Endothelial cell of umbilical vein (primary cell): ENCODE data around the gene PRIMA1. TPM values are rescaled to one million over a fixed set of nuclear protein-coding genes. Genes with fewer than 3 reads are reported as not detected.

Source experiments
- BruUV-seq: library from RNA; stranded (reverse); fragments of 400-500 nt; replicated peaks from 2 replicates; lab custom pipeline; 2021; lab: Mats Ljungman, UMichigan
- CTCF ChIA-PET: fragments of 300-600, 350-600 bp; sonication (Branson Sonifier 250); formaldehyde crosslinking; loops from one replicate; lab custom pipeline; 2021; ENCODE audit warnings: antibody characterized with exemption, inconsistent platforms; lab: Charles Lee
- POLR2A ChIA-PET: fragments of 300-600, 350-600 bp; sonication (Branson Sonifier 250); formaldehyde crosslinking; loops from one replicate; lab custom pipeline; 2021; ENCODE audit warnings: antibody characterized with exemption, inconsistent platforms; lab: Charles Lee
- DNase-seq: peaks from one replicate; pipeline ENCODE4 v3.0.0-alpha.2; 2011; ENCODE audit warnings: low read depth, low spot score
- FAIRE-seq: peaks from 2 replicates; lab custom pipeline; 2011; peaks lifted over from hg19 to GRCh38; lab: Jason Lieb, UNC
- H2AFZ ChIP-seq: 2 replicates; pipeline ENCODE4 v1.6.0; 2012; ENCODE audit warnings: low read depth, low read length, control low read depth, inconsistent platforms
- H3K27ac ChIP-seq: 2 replicates; pipeline ENCODE4 v1.5.1; 2011; ENCODE audit warnings: low read depth, mild to moderate bottlenecking, control low read depth, low read length, moderate library complexity; ENCODE audit not compliant: insufficient read depth
- H3K27me3 ChIP-seq, 2 experiments: 2 replicates each; pipeline versions ENCODE4 v1.6.0 to v1.6.1; 2011; ENCODE audit warnings: low read length in 2 of 2, mixed read lengths in 1 of 2; ENCODE audit not compliant: control insufficient read depth in 2 of 2, insufficient read depth in 2 of 2
- H3K36me3 ChIP-seq, 2 experiments: 2 replicates in 1 of 2; 3 replicates in 1 of 2; pipeline ENCODE4 v1.5.1; 2011; ENCODE audit warnings: low read length in 2 of 2, mild to moderate bottlenecking in 1 of 2, moderate library complexity in 1 of 2; ENCODE audit not compliant: control insufficient read depth in 2 of 2, insufficient read depth in 2 of 2; ENCODE audit errors: extremely low read depth in 1 of 2
- H3K4me1 ChIP-seq: 3 replicates; pipeline ENCODE4 v1.5.1; 2011; ENCODE audit warnings: mild to moderate bottlenecking, low read length; ENCODE audit not compliant: control insufficient read depth, insufficient read depth; ENCODE audit errors: extremely low read depth
- H3K4me2 ChIP-seq: 2 replicates; pipeline ENCODE4 v1.6.1; 2011; ENCODE audit warnings: low read length, control low read depth, mixed read lengths; ENCODE audit not compliant: insufficient read depth
- H3K4me3 ChIP-seq, 3 experiments: fragments of 200-600 bp in 1 of 3; sonication (generic), shearing (Covaris generic) in 1 of 3; replicated peaks in 1 of 3; 2 replicates each; pipeline ENCODE4 v1.5.1; 2011 to 2016; ENCODE audit warnings: control low read depth in 3 of 3, low read length in 3 of 3, mild to moderate bottlenecking in 2 of 3, inconsistent platforms in 1 of 3, low read depth in 1 of 3, moderate library complexity in 1 of 3; ENCODE audit not compliant: insufficient read depth in 1 of 3
- H3K79me2 ChIP-seq: 2 replicates; pipeline ENCODE4 v1.6.0; 2012; ENCODE audit warnings: low read length, inconsistent platforms; ENCODE audit not compliant: control insufficient read depth, insufficient read depth
- H3K9ac ChIP-seq: replicated peaks from 2 replicates; pipeline ENCODE3; 2011; ENCODE audit warnings: low read length, control low read depth; ENCODE audit not compliant: insufficient read depth; ENCODE audit errors: extremely low read depth
- H3K9me1 ChIP-seq: replicated peaks from 3 replicates; pipeline ENCODE4 v1.6.0; 2011; ENCODE audit warnings: mild to moderate bottlenecking, low read length; ENCODE audit not compliant: control insufficient read depth, insufficient read depth; ENCODE audit errors: extremely low read depth
- H3K9me3 ChIP-seq: replicated peaks from 2 replicates; pipeline ENCODE4 v1.5.1; 2012; ENCODE audit warnings: low read length, inconsistent platforms; ENCODE audit not compliant: control insufficient read depth, insufficient read depth
- H4K20me1 ChIP-seq: replicated peaks from 2 replicates; pipeline ENCODE3; 2011; ENCODE audit warnings: mild to moderate bottlenecking, low read length; ENCODE audit not compliant: control insufficient read depth, insufficient read depth; ENCODE audit errors: extremely low read depth
- EZH2 ChIP-seq: IDR thresholded peaks from 2 replicates; pipeline ENCODE4 v1.6.1; 2012; ENCODE audit warnings: borderline replicate concordance, low read depth, mild to moderate bottlenecking, moderate library complexity, low read length, inconsistent platforms; ENCODE audit not compliant: severe bottlenecking
- FOS ChIP-seq: IDR thresholded peaks from 2 replicates; pipeline ENCODE4 v1.6.1; 2011; ENCODE audit warnings: mild to moderate bottlenecking, low read length, moderate library complexity, borderline replicate concordance; ENCODE audit not compliant: insufficient read depth
- GATA2 ChIP-seq: IDR thresholded peaks from 2 replicates; pipeline ENCODE4 v1.7.0; 2011; ENCODE audit warnings: low read depth, mild to moderate bottlenecking, moderate library complexity, mixed read lengths, low read length; ENCODE audit not compliant: insufficient read length, insufficient read depth
- JUN ChIP-seq: IDR thresholded peaks from 2 replicates; pipeline ENCODE4 v1.6.1; 2011; ENCODE audit warnings: borderline replicate concordance, low read depth; ENCODE audit not compliant: insufficient read length, insufficient read depth
- MAX ChIP-seq: IDR thresholded peaks from 2 replicates; pipeline ENCODE4 v1.6.1; 2011; ENCODE audit not compliant: insufficient read depth, insufficient read length
- MYC ChIP-seq: IDR thresholded peaks from one replicate; pipeline ENCODE4 v1.6.1; 2011; ENCODE audit warnings: mild to moderate bottlenecking, low read depth, low read length
- POLR2A ChIP-seq: IDR thresholded peaks from 2 replicates; pipeline ENCODE4 v1.6.1; 2012; ENCODE audit warnings: low read depth, mild to moderate bottlenecking, control low read depth, low read length
- POLR2AphosphoS5 ChIP-seq: IDR thresholded peaks from 2 replicates; pipeline ENCODE4 v1.6.1; 2012; ENCODE audit warnings: low read depth, mild to moderate bottlenecking, control low read depth, low read length, moderate library complexity; ENCODE audit not compliant: insufficient read depth
- dilution Hi-C: fragments of 300-500 bp; cut with MboI; formaldehyde crosslinking; loops from one replicate; pipeline ENCODE4 v1.15.0; 2019; ENCODE audit warnings: low sequenced_read_pairs; ENCODE audit not compliant: extremely low pct_ligation_motif_present
- intact Hi-C: fragments of 100-400 bp; cut with micrococcal nuclease; formaldehyde crosslinking; loops from one replicate; pipeline ENCODE4 v1.10.0; 2022
- polyA plus RNA-seq, 4 experiments: library from polyadenylated mRNA; depleted of rRNA in 3 of 4; stranded (reverse) in 3 of 4; unstranded in 1 of 4; fragments of >200 nt; gene quantifications; 2 replicates each; pipeline versions ENCODE4 v1.2.1 to v1.2.3, GENCODE V29; 2011 to 2012; ENCODE audit warnings: missing spikeins in 1 of 4
- total RNA-seq: library from RNA; stranded (reverse); gene quantifications from 2 replicates; pipeline ENCODE4 v1.2.3, GENCODE V29; 2021
- TF ChIP-seq, protein P1 (sequence below), 2 donors: IDR thresholded peaks; 1 replicate in 1 of 2; 2 replicates in 1 of 2; pipeline ENCODE4 v1.5.1; 2011; ENCODE audit warnings: low read length in 2 of 2, mild to moderate bottlenecking in 2 of 2, moderate library complexity in 2 of 2, control low read depth in 1 of 2, inconsistent platforms in 1 of 2, low read depth in 1 of 2; ENCODE audit not compliant: insufficient read depth in 1 of 2; ENCODE audit errors: extremely low read depth in 1 of 2

PRIMA1 gene
- total and polyA plus RNA-seq, 2 donors (not counting 3 experiments of a cell fraction or from before 2014, with no cell fraction given) = not detected

DNA sequence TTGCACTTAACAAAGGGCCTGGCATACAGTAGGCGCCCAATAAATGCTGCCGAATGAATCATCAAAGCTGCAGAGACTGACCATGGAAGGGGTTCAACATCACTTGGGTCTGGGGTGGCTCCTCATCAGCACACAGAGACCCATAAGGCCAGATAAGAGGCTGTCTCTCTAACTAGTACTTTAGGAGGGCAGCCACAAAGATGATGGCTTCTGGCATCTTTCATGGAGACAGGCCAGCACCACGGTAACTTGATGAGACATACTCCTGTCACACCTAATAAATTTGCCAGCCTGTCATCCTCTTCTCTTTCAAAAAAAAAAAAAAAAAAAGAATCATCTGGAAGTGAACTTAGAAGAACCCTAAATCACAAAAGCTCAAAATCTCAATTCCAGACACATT is 3.4 kb downstream of the PRIMA1 start:
- Histone ChIP-seq H3K9me3 (no peaks in the 10 kb centered on the region), H3K9me1 (no peaks in the 10 kb centered on the region), H3K9ac (no peak overlapping the region), H4K20me1 (no peaks in the 10 kb centered on the region), H3K36me3 (no peaks in the 10 kb centered on the region), H2AFZ (no peak overlapping the region), H3K4me3 (no peak overlapping the region), H3K27ac (no peak overlapping the region), H3K79me2 (no peaks in the 10 kb centered on the region), H3K4me1 (no peaks in the 10 kb centered on the region), H3K4me2 (no peak overlapping the region), H3K27me3 (peaks cover 2 to 6% of the 10 kb centered on the region in 2 experiments)
- CTCF ChIA-PET = no interaction called here
- dilution Hi-C loops = no loop called here
- FAIRE-seq (no peak), DNase-seq (no peak)
- intact Hi-C loops = no loop called here
- TF ChIP-seq POLR2A (no peak), POLR2AphosphoS5 (no peak), EZH2 (no peak), MYC (no peak), FOS (no peak), MAX (no peak), GATA2 (no peak), JUN (no peak)
- TF ChIP-seq, protein P1, sequence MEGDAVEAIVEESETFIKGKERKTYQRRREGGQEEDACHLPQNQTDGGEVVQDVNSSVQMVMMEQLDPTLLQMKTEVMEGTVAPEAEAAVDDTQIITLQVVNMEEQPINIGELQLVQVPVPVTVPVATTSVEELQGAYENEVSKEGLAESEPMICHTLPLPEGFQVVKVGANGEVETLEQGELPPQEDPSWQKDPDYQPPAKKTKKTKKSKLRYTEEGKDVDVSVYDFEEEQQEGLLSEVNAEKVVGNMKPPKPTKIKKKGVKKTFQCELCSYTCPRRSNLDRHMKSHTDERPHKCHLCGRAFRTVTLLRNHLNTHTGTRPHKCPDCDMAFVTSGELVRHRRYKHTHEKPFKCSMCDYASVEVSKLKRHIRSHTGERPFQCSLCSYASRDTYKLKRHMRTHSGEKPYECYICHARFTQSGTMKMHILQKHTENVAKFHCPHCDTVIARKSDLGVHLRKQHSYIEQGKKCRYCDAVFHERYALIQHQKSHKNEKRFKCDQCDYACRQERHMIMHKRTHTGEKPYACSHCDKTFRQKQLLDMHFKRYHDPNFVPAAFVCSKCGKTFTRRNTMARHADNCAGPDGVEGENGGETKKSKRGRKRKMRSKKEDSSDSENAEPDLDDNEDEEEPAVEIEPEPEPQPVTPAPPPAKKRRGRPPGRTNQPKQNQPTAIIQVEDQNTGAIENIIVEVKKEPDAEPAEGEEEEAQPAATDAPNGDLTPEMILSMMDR (IDR thresholded peaks at IDR 0.05; ENCODE audit: extremely low read depth in 1 of 2, insufficient read depth in 1 of 2, low read depth in 1 of 2, low read length in 2 of 2) = no peak
- POLR2A ChIA-PET = no interaction called here
- BruUV-seq = no TSS peak
